Measurements from ENCODE around the gene TBCD. TPM values are rescaled to one million over a fixed set of nuclear protein-coding genes. Genes with fewer than 3 reads are reported as not detected.

The TBCD gene
- total RNA-seq, 6 experiments from 2014 or later: 47.3 to 67.6 (median 62.5) TPM

DNA sequence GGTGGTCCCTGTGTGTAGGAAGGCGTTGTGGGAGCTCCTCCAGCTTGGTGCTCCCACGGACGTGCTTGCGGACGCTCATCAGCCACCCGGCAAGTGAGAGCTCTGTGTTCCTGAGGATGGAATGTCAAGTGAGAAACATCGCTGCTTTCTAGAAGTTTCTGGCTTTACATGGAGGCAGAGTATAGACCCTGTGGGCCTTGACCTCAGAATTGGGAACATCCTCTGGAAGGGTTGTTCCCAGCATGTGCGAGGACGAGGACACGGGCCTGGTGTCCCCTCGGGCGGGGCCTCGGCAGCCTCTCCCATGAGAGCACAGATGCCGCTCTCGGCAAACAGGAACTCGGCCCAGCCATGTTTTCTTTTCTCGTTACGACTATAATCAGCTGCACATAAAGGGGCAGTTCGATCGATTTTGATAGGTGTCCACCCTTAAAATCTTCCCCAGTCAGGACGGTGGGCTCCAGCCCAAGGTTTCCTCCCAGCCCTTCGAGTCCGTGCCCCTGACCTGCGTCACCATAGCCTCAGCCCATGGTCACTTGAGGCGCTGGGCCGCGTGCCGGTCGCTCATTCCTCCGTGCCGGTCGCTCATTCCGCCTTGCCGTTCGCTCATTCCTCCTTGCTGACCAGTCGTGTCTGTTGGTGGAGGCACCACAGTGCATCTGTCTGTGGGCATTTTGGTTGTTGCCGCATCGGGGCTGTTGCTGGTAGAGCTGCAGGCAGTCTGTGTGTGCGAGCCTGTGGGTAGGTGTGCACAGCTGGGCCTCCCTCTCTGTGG is 179.2 kb downstream of the TBCD start:
- H3K27me3 Mint-ChIP-seq (ENCODE audit: insufficient read depth): no peaks in the 10 kb centered on the region; the same call in none of the 2 replicates
- peak overlapping the region; percentile 38; the same call in 1 of the 2 replicates for H3K4me3 Mint-ChIP-seq
- H3K9me3 Mint-ChIP-seq: no peaks in the 10 kb centered on the region
- no peak for DNase-seq
- H3K27ac Mint-ChIP-seq: peak overlapping the region; percentile 83
- H3K4me1 Mint-ChIP-seq (ENCODE audit: low read depth): peaks cover 20% of the 10 kb centered on the region
- H3K36me3 Mint-ChIP-seq (ENCODE audit: low read depth): peaks cover 32% of the 10 kb centered on the region
- TF ChIP-seq, protein P1, sequence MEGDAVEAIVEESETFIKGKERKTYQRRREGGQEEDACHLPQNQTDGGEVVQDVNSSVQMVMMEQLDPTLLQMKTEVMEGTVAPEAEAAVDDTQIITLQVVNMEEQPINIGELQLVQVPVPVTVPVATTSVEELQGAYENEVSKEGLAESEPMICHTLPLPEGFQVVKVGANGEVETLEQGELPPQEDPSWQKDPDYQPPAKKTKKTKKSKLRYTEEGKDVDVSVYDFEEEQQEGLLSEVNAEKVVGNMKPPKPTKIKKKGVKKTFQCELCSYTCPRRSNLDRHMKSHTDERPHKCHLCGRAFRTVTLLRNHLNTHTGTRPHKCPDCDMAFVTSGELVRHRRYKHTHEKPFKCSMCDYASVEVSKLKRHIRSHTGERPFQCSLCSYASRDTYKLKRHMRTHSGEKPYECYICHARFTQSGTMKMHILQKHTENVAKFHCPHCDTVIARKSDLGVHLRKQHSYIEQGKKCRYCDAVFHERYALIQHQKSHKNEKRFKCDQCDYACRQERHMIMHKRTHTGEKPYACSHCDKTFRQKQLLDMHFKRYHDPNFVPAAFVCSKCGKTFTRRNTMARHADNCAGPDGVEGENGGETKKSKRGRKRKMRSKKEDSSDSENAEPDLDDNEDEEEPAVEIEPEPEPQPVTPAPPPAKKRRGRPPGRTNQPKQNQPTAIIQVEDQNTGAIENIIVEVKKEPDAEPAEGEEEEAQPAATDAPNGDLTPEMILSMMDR (IDR thresholded peaks at IDR 0.05): no peak

DNA sequence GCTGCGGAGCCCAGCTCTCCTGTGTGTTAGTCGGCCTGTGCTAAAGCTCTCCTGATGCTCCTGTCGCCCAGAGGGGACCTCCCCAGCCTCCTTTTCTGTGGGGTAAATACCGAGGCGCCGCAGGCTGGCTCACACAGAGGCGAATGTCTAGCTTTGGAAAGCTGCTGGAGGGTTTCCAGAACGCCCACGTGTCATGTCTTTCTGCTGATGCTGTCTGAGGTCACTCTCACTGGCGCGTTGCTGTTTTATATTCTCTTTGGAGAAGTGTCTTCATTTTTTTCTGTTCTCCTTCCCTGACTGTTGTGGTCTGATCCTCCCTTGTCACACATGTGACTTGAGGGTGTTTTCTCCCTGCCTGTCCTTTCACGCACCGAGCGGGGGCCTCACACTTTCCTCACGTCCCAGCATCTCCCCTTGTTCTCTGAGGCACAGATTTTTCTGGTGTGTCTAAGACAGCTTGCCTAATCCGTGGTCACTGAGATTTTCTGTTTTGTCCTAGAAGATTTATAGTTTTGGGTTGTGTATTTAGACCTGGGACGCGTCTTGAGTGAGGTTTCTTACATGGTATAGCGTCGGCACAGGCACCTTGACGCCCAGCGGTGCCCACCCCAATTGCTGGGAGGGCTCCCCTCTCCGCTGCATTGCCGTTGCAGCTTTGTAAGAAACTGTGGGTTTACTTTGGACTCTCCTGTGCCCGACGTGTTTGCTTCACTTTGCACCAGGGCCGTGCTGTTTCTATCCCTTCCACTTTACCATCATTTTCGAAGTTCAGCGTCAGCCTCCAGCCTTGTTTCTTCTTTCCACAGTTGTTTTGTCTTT is 180.0 kb downstream of the TBCD start:
- peak overlapping the region; percentile 38 for H3K4me3 Mint-ChIP-seq
- DNase-seq: peak; percentile 72
- no peaks in the 10 kb centered on the region for H3K9me3 Mint-ChIP-seq
- TF ChIP-seq, protein P1 (IDR thresholded peaks at IDR 0.05): no peak
- H3K27ac Mint-ChIP-seq: peak overlapping the region; percentile 83
- no peaks in the 10 kb centered on the region; the same call in none of the 2 replicates for H3K27me3 Mint-ChIP-seq (ENCODE audit: insufficient read depth)
- peaks cover 20% of the 10 kb centered on the region for H3K4me1 Mint-ChIP-seq (ENCODE audit: low read depth)
- H3K36me3 Mint-ChIP-seq (ENCODE audit: low read depth): peaks cover 25% of the 10 kb centered on the region

DNA sequence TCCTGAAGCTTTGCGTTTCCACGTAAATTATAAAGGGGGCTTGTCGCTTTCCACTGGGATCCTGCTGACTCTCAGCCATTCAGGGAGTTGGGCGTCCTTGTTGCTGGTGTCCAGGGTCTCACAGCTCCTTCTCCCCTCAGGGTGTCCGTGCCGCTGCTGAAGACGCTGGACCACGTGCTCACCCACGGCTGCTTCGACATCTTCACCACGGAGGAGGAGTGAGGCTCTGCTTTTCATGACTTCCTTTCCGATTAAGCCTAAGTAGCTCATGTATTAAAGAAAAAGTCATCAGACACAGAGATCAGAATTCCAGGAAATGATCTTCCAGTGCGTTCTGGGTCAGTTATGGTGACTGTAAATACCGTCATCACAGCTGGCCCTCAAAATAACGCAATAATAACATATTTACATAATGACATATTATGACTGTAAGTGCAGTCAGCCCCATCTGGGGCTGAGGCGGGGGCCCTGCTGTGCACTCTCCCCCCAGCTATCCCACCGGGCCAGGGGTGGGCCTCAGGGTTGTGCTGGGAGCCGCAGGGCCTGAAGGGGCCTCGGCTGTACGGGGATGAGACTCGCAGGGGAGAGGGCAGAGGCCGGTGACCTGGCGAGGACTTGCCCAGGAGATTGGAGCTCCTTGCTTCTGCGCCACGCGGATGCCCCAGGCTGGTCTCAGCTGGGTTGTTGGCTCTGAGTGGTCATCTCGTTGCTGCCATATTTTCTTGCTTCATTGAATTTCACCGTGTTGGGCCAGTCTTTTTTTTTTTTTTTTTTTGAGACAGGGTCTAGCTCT is 180.8 kb downstream of the TBCD start:
- Mint-ChIP-seq H3K4me3 (peak overlapping the region; percentile 21; the same call in 1 of the 2 replicates), H3K4me1 (ENCODE audit: low read depth) (peaks cover 20% of the 10 kb centered on the region), H3K27ac (peak overlapping the region; percentile 83), H3K36me3 (ENCODE audit: low read depth) (peaks cover 20% of the 10 kb centered on the region), H3K27me3 (ENCODE audit: insufficient read depth) (no peaks in the 10 kb centered on the region; the same call in none of the 2 replicates), H3K9me3 (no peaks in the 10 kb centered on the region)
- DNase-seq: no peak
- TF ChIP-seq, protein P1 (IDR thresholded peaks at IDR 0.05): no peak

DNA sequence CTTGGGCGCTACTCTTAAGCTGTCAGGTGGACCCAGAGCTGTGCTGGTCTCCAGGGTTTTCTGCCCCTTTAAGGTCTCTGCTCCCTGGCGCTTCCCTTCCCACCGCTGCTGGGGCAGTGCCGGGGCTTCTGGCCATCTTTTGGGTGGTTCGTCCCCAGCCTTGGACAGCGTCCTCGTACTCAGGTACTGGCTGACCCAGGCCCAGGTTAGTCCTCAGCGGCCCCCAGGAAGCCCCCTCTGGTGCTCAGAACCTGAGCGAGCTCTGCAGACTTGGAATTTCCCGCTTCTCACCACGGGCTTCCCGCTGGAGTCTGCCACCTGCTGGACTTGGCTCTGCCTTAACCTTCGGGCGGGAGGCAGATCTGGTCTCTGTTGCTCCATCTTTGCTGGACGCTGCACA is 182.0 kb downstream of the TBCD start:
- Mint-ChIP-seq H3K4me1 (ENCODE audit: low read depth) (peaks cover 20% of the 10 kb centered on the region), H3K4me3 (no peak overlapping the region), H3K27me3 (ENCODE audit: insufficient read depth) (no peaks in the 10 kb centered on the region; the same call in none of the 2 replicates), H3K9me3 (no peaks in the 10 kb centered on the region), H3K27ac (no peak overlapping the region), H3K36me3 (ENCODE audit: low read depth) (peaks cover 19% of the 10 kb centered on the region)
- TF ChIP-seq, protein P1 (IDR thresholded peaks at IDR 0.05): no peak
- no peak for DNase-seq

Data from HFFc6 (cell line).